B cell (primary cell): ENCODE data around the gene VPS35. TPM values are rescaled to one million over a fixed set of nuclear protein-coding genes. Genes with fewer than 3 reads are reported as not detected.
A peak's percentile ranks its signal among the peaks of the same experiment; 100 is the strongest.

ENCODE experiments used
- ATAC-seq: fragments of 200-7000 bp; cut with Tn5 transposase; one replicate; pipeline ENCODE4 v1.10.0; 2021; ENCODE audit warnings: low read depth, mild to moderate bottlenecking, moderate number of reproducible peaks, moderate library complexity
- CTCF ChIA-PET: fragments of 350-600 bp; sonication (Branson Sonifier 250); formaldehyde crosslinking; loops from one replicate; lab custom pipeline; 2021; ENCODE audit warnings: antibody characterized with exemption, inconsistent platforms; lab: Charles Lee
- POLR2A ChIA-PET: fragments of 350-600 bp; sonication (Branson Sonifier 250); formaldehyde crosslinking; loops from one replicate; lab custom pipeline; 2021; ENCODE audit warnings: antibody characterized with exemption; lab: Charles Lee
- DNase-seq: peaks from one replicate; pipeline ENCODE4 v3.0.0; 2013
- H2AFZ ChIP-seq: 2 replicates; pipeline ENCODE4 v1.6.1; 2012; ENCODE audit warnings: mild to moderate bottlenecking, low read depth, low read length; ENCODE audit not compliant: insufficient read depth, poor library complexity, severe bottlenecking
- H3K27ac ChIP-seq, 2 donors: 1 replicate in 1 of 2; 2 replicates in 1 of 2; pipeline ENCODE4 v1.5.1; 2012 to 2013; ENCODE audit warnings: low read length in 2 of 2, mild to moderate bottlenecking in 2 of 2, moderate library complexity in 1 of 2
- H3K27me3 ChIP-seq, 4 experiments: fragments of 200-600 bp in 1 of 4; sonication (generic) in 1 of 4; replicated peaks in 1 of 4; 1 replicate in 2 of 4; 2 replicates in 2 of 4; pipeline versions ENCODE4 v1.6.1 to v1.7.0; 2013 to 2016; ENCODE audit warnings: low read length in 3 of 4, mild to moderate bottlenecking in 2 of 4, mixed read lengths in 1 of 4, moderate library complexity in 1 of 4; ENCODE audit not compliant: insufficient read depth in 4 of 4, control insufficient read depth in 3 of 4; ENCODE audit errors: control extremely low read depth in 1 of 4
- H3K36me3 ChIP-seq, 2 experiments: replicated peaks in 1 of 2; 1 replicate in 1 of 2; 2 replicates in 1 of 2; pipeline versions ENCODE4 v1.6.1 to v1.7.1; 2013; ENCODE audit warnings: low read length in 1 of 2; ENCODE audit not compliant: insufficient read depth in 2 of 2, control insufficient read depth in 1 of 2; ENCODE audit errors: control extremely low read depth in 1 of 2, extremely low read depth in 1 of 2
- H3K4me1 ChIP-seq, 2 donors: fragments of 200-600 bp in 1 of 2; sonication (generic) in 1 of 2; 1 replicate in 1 of 2; 2 replicates in 1 of 2; pipeline versions ENCODE4 v1.5.1 to v1.6.1; 2013 to 2017; ENCODE audit warnings: low read length in 2 of 2; ENCODE audit not compliant: control insufficient read depth in 2 of 2, insufficient read depth in 2 of 2
- H3K4me2 ChIP-seq: replicated peaks from 2 replicates; pipeline ENCODE3; 2012; ENCODE audit warnings: mild to moderate bottlenecking, low read depth, low read length; ENCODE audit not compliant: poor library complexity, severe bottlenecking
- H3K4me3 ChIP-seq, 5 experiments: fragments of 200-600 bp in 1 of 5; sonication (generic) in 1 of 5; 1 replicate in 3 of 5; 2 replicates in 2 of 5; pipeline versions ENCODE4 v1.5.1 to v1.7.0; 2011 to 2016; ENCODE audit warnings: low read length in 4 of 5, mild to moderate bottlenecking in 4 of 5, low read depth in 2 of 5, control low read depth in 1 of 5, moderate library complexity in 1 of 5; ENCODE audit not compliant: insufficient read depth in 1 of 5; ENCODE audit errors: control extremely low read depth in 1 of 5, extremely low read depth in 1 of 5
- H3K79me2 ChIP-seq: fragments of 200-600 bp; sonication (generic); one replicate; pipeline ENCODE4 v1.6.0; 2016; ENCODE audit warnings: low read length; ENCODE audit not compliant: control insufficient read depth, insufficient read depth
- H3K9ac ChIP-seq: fragments of 200-600 bp; sonication (generic); 2 replicates; pipeline ENCODE4 v1.6.1; 2017; ENCODE audit warnings: mild to moderate bottlenecking, low read length, moderate library complexity
- H3K9me3 ChIP-seq, 3 donors: one replicate each; pipeline versions ENCODE4 v1.6.1 to v1.7.1; 2013; ENCODE audit warnings: low read length in 2 of 3; ENCODE audit not compliant: control insufficient read depth in 2 of 3, insufficient read depth in 1 of 3; ENCODE audit errors: control extremely low read depth in 1 of 3
- H4K20me1 ChIP-seq: 2 replicates; pipeline ENCODE4 v1.6.0; 2012; ENCODE audit warnings: mild to moderate bottlenecking, low read length; ENCODE audit not compliant: insufficient read depth, control insufficient read depth, poor library complexity, severe bottlenecking
- H3K27ac Mint-ChIP-seq: one replicate; pipeline ENCODE4 v1.8.0; 2021; ENCODE audit warnings: mixed read lengths
- H3K27me3 Mint-ChIP-seq: one replicate; pipeline ENCODE4 v1.8.0; 2021; ENCODE audit warnings: mixed read lengths
- H3K4me1 Mint-ChIP-seq: one replicate; pipeline ENCODE4 v1.8.0; 2021; ENCODE audit warnings: mixed read lengths
- H3K4me3 Mint-ChIP-seq: one replicate; pipeline ENCODE4 v1.8.0; 2021; ENCODE audit warnings: mixed read lengths
- H3K9me3 Mint-ChIP-seq: one replicate; pipeline ENCODE4 v1.8.0; 2022; ENCODE audit warnings: mixed read lengths; ENCODE audit not compliant: insufficient read depth
- CTCF ChIP-seq: fragments of 200-600 bp; IDR thresholded peaks from one replicate; pipeline ENCODE4 v1.8.0; 2022; ENCODE audit warnings: antibody characterized with exemption, mild to moderate bottlenecking
- EZH2 ChIP-seq: IDR thresholded peaks from 2 replicates; pipeline ENCODE4 v1.6.1; 2012; ENCODE audit warnings: borderline replicate concordance, low read depth, mild to moderate bottlenecking, moderate library complexity, low read length; ENCODE audit not compliant: insufficient read depth, poor library complexity, severe bottlenecking
- WGBS: methylation state at CpG from one replicate; pipeline ENCODE4 v1.1.5; 2013; ENCODE audit warnings: missing lambda C conversion rate; ENCODE audit not compliant: insufficient coverage; 5-methylcytosine and 5-hydroxymethylcytosine counted together
- intact Hi-C: fragments of 100-400 bp; cut with micrococcal nuclease; formaldehyde crosslinking; loops from one replicate; pipeline ENCODE4 v1.10.0; 2022
- polyA plus RNA-seq: library from polyadenylated mRNA; depleted of rRNA; stranded (reverse); fragments of >200 nt; gene quantifications from 2 replicates; pipeline ENCODE4 v1.2.3, GENCODE V29; 2012
- total RNA-seq, 2 donors: library from RNA; stranded (reverse); fragments of 120-200 nt in 1 of 2; gene quantifications; 1 replicate in 1 of 2; 2 replicates in 1 of 2; pipeline versions ENCODE4 v1.2.3 to v1.2.4, GENCODE V29; 2013 to 2022

Gene VPS35
- total and polyA plus RNA-seq, 2 donors (not counting 1 experiment from before 2014, with no cell fraction given), result 9.5 to 120 TPM

GRCh38 chr16:46690281-46691178, 1.6 kb upstream of the VPS35 start:
- Histone ChIP-seq H3K27ac (peak overlapping the region; percentile 94 to 95), H3K9ac (peak overlapping the region; percentile 97), H4K20me1 (peaks cover 16% of the 10 kb centered on the region), H3K4me3 (peak overlapping the region; percentile 97 to 98 (median 98)), H3K36me3 (no peaks in the 10 kb centered on the region), H3K79me2 (peaks cover 39% of the 10 kb centered on the region), H3K27me3 (no peaks in the 10 kb centered on the region), H3K9me3 (no peaks in the 10 kb centered on the region), H3K4me2 (peak overlapping the region; percentile 95), H3K4me1 (peaks cover 48 to 50% of the 10 kb centered on the region in 2 donors), H2AFZ (peak overlapping the region; percentile 92)
- WGBS, result 33% methylated on average over 16 of the region's 21 CpGs
- CTCF ChIA-PET, result interaction anchor here (0.5 to 2.2 kb wide), 14 partner anchors 15 to 313 kb away, joined by 3 to 12 read pairs (median 4); partner anchors contain the start of gene C16orf87
- H3K4me3 Mint-ChIP-seq, result no peak overlapping the region
- no peak for ATAC-seq
- no peaks in the 10 kb centered on the region for H3K27me3 Mint-ChIP-seq
- no peak for TF ChIP-seq EZH2
- peak; percentile 12 for TF ChIP-seq CTCF
- peaks cover 26% of the 10 kb centered on the region for H3K4me1 Mint-ChIP-seq
- DNase-seq, result peak; percentile 15
- intact Hi-C loops, result loop anchor here (2.0 kb wide), 1 partner anchor 52 kb away; no protein-coding TSS in a partner anchor
- POLR2A ChIA-PET, result interaction anchor here (1.3 kb wide), 1 partner anchor 99 kb away, joined by 3 read pairs; no protein-coding TSS in a partner anchor
- no peak overlapping the region for H3K27ac Mint-ChIP-seq
- H3K9me3 Mint-ChIP-seq, result no peaks in the 10 kb centered on the region
